ENCODE measurements around the gene NECAP2.
"Not testable (repeated sequence)": the region's sequence is repeated elsewhere in the genome, so short reads cannot be mapped to it uniquely, and the experiment has no call there.

NECAP2 gene

GRCh38 chr1:16458831-16459230 lies 18.3 kb downstream of the NECAP2 start:
- DNase-seq (ENCODE audit: low read depth) = no peak

GRCh38 chr1:16459352-16459925 lies 18.9 kb downstream of the NECAP2 start:
- no peak for DNase-seq (ENCODE audit: low read depth)

GRCh38 chr1:16461681-16462080 lies 21.2 kb downstream of the NECAP2 start:
- DNase-seq (ENCODE audit: low read depth) = no peak

- DNase-seq (ENCODE audit: low read depth) = no peak
Measured at GRCh38 chr1:16462773-16463330, 22.3 kb downstream of the NECAP2 start.

DNA sequence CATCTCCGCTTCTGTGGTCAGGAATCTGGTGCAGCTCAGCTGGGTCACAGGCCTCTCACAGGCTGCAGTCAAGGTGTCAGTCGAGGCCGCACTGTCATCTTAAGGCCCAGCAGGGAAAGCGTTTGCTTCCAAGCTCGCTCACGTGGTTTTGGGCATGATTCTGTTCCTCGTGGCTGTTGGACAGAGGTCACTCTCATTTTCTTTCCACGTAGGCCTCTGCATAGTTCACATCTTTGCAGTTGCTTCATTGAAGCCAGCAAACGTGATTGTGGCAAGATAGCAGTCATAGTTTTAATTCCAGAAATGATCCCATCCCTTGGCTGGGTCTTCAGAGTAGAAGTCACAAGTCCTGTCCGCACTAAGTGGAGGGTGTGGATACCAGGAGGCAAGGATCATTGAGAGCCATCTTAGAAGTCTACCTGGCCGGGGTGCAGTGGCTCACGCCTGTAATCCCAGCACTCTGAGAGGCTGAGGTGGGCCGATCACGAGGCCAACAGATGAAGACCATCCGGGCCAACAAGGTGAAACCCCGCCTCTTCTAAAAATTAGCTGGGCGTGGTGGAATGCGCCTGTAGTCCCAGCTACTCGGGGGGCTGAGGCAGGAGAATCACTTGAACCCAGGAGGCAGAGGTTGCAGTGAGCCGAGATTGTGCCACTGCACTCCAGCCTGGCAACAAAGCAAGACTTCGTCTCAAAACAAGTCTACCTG lies 24.5 kb downstream of the NECAP2 start:
- DNase-seq (ENCODE audit: low read depth) = no peak

DNA sequence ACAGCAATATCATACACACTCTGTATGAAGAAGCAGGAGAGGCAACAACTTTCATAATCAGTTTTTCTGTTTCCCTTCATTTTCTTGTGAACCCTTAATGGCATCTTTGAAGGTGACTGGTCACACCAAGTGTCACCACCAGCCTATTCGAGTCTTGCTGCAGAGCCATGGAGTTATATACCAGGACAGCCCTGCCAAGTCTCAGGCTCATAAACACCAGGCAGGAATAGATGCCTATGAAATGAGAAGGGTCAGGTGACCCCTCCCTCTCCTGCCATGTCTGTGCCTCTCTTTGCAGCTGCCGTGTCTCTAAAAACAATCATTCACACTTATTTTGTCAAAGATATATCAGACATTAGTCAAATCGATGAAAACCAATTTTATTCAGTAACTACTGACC lies 28.0 kb downstream of the NECAP2 start:
- no peak for DNase-seq (ENCODE audit: low read depth)

- DNase-seq (ENCODE audit: low read depth) = no peak
Measured at GRCh38 chr1:16474166-16474800, 33.8 kb downstream of the NECAP2 start.

DNA sequence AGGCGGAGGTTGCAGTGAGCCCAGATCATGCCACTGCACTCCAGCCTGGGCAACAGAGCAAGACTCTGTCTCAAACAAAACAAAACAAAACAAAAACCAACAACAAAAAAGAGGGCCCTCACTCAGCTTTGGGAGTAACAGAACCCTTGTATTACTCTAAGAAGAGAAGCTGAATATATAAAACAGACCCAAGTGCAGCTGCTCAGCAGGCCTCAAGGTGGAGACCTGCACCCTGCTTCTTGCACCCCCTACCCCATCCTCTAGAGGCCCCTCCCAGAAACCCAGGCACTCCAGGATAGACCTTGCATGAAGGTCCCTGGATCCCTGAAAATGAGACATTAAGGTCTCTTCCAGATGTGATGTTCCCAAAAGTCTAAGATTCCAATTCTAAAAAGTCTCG lies 34.4 kb downstream of the NECAP2 start:
- not testable (repeated sequence) for DNase-seq (ENCODE audit: low read depth)

DNA sequence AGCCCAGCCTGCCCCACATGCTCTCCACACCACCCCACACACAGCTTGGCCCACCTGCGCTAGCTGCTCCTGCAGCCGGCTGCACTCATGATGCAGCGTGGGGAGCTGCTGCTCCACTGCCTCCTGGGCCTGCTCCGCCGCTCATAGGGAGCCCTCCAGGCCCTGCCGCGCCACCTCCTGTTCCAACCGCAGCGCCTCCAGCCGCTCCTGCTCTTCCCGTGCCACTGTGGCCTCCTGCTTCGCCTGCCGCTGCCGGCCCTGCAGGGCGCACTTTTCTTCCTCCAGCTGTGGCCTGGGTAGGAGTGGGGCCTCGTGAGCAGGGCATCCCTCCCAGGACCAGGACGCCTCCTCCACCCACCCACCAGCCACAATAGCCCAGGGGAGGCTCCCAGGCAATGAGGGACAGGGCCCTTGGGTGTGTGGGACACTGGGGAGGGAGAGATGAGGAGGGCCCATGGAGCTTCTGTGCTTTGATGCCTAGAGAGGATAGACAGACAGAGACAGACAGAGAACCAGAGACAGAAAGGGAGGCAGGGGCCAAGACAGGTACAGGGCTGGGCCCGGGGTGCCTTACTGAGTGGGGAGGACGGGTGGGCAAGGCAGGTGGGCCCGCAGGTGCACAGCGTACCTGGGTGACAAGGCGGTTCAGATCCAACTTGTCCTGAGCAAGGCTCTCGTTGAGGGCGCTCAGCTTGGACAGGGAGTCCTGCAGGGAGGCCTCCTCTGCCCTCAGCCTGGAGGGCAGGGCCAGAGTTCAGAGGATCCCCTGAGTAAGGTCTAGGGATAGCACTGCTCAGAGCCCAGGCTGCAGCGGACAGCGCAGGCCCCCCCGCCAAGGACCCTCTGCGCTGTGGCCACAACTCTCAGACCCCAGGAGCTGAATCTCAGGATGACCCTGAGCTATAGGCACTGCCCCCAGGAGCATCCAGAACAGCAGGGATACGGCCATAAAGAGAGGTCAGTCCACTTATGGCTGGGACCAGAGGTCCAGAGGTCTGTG lies 35.5 kb downstream of the NECAP2 start:
- DNase-seq (ENCODE audit: low read depth) = not testable (repeated sequence)

GRCh38 chr1:16478091-16478490 lies 37.6 kb downstream of the NECAP2 start:
- no peak for DNase-seq (ENCODE audit: low read depth)

GRCh38 chr1:16483146-16483545 lies 42.6 kb downstream of the NECAP2 start:
- DNase-seq (ENCODE audit: low read depth) = not testable (repeated sequence)

DNA sequence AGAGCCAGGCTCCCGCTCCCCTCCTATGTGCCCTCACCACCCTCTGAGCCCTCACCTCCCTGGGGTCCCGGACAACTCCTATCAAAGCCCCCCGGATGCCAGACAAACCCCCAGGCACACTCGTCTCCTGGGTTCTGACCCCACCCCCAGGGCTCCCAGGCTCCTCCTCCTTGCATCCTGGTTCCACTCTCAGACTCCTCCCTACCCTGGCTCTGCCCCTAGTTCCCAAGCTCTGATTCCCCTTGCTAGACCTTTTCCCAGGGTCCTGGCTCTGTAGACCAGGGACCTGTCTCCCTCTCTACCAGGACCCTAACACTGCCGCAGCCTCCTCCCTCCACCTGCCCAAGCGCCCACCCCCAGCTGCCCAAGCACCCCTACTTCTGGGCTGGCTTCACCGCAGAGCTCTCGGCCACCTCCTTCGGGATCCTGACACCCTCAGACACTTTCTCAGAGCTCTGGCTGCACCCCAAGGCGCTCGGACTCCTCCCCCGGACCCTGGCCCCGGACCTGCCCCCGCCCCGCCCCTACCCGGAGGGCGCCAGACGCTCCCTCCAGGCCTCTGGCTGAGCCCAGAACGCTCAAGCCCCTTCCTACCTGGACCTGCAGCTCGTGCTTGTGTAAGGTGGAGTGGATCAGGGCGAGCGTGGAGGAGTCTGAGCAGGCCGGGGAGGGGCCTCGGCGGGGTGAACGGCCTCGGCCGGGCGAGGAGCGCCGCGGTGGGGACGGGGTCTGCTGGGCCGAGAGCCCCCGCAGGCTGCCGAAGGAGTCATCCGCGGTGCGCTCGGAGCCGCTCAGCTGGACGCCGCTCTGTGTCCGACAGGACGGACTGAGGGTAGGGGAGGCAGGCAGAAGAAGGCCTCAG lies 43.3 kb downstream of the NECAP2 start:
- DNase-seq (ENCODE audit: low read depth) = not testable (repeated sequence)

DNA sequence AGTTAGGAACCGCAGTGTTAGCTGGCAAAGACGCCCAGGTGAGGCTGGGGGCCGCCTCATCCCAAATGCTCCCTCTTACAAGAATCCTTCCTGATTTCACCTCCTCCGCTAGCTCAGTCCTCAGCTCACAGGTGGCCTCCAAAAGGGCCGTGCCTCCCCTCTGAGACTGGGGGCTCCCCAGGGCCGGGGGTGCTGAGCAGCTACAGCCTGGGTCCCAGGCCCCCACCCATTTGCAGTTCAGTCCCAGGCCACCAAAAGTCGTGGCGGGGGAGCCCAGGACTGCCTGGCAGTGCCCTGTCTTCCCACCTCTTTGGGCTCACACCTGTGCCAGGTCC lies 43.9 kb downstream of the NECAP2 start:
- DNase-seq (ENCODE audit: low read depth) = no peak

DNA sequence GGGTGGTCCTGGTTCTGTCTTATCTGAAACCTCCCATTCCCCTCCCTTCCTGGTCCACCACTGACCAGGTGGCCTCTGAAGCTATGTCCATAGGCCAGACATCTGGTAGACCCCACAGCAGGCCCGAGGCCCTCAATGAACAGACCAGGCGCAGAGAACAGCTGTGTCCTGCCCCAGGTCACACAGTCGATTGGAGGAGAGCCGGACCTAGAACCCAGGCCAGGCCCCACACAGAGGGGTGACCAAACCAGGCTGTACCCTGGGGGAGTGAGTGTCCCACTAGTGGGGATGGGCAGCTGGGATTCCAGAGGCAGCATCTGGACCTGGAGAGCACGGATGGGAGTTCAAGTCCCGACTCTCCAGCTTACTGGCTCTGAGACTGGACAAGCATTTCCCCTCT lies 44.4 kb downstream of the NECAP2 start:
- DNase-seq (ENCODE audit: low read depth) = no peak

GRCh38 chr1:16486316-16486715 lies 45.8 kb downstream of the NECAP2 start:
- not testable (repeated sequence) for DNase-seq (ENCODE audit: low read depth)

DNA sequence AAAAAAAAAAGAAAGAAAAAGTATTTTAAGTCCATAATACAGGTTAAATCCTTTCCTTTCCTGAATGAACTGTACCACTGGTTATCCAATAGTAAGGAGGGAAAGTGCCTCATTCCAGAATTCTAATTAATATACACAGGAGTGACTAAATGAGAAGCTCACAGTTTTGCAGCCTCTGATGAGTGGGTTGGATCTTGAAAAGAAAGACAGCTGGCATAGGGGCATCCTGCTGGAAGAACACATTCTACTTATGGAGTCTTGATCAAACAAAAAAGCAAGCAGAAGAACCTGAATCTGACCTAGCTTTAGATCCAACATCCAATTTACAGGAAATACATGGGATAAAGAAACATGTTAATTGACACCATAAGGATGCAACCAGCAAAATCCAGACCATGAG lies 46.5 kb downstream of the NECAP2 start:
- DNase-seq (ENCODE audit: low read depth) = not testable (repeated sequence)

DNA sequence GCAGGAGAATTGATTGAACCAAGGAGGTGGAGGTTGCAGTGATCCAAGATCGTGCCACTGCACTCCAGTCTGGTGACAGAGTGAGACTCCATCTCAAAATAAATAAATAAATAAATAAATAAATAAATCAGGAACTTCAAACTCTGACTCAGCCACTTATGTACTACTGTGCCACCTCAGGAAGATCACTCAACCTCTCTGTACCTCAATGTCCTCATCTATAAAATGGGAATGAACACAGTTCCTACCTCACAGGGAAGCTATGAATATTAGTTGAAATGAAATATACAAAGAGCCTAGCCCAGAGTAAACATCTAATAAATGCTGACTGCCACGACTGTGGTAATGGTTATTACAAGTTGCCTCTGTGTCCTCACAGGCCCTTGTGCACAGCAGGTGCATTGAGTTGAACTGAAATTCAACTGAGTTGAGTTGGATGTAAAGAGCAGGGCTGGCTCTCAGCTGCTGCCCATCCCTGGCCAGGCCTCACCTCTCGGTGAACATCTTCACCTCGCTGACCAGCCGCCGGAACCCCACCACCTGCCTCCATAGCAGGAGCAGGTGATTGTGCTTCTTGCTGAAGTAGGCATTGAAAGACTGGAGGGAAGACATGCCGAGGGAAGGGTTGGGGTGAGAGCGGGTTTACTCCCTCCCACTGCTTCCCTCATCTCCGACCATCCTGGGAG lies 48.8 kb downstream of the NECAP2 start:
- DNase-seq (ENCODE audit: low read depth) = not testable (repeated sequence)

- DNase-seq (ENCODE audit: low read depth) = no peak
Measured at GRCh38 chr1:16491056-16491675, 50.6 kb downstream of the NECAP2 start.

GRCh38 chr1:16492937-16493336 lies 52.4 kb downstream of the NECAP2 start:
- not testable (repeated sequence) for DNase-seq (ENCODE audit: low read depth)

GRCh38 chr1:16493731-16494130 lies 53.2 kb downstream of the NECAP2 start:
- DNase-seq (ENCODE audit: low read depth) = not testable (repeated sequence)
